ENCODE results near the gene PLD1. TPM values are rescaled to one million over a fixed set of nuclear protein-coding genes. Genes with fewer than 3 reads are reported as not detected.

The PLD1 gene
- total RNA-seq, 1 donor from 2014 or later: 0.93 TPM

GRCh38 chr3:171685116-171685895 lies 125.0 kb downstream of the PLD1 start:
- no peak overlapping the region for H3K27ac Mint-ChIP-seq (ENCODE audit: unreplicated experiment)
- no peaks in the 10 kb centered on the region for H3K36me3 Mint-ChIP-seq (ENCODE audit: low read depth)

GRCh38 chr3:171684221-171684620 lies 126.1 kb downstream of the PLD1 start:
- no peak overlapping the region for H3K27ac Mint-ChIP-seq (ENCODE audit: unreplicated experiment)
- no peaks in the 10 kb centered on the region for H3K4me1 Mint-ChIP-seq
- H3K27me3 Mint-ChIP-seq (ENCODE audit: low read depth): no peaks in the 10 kb centered on the region
- no peaks in the 10 kb centered on the region for H3K36me3 Mint-ChIP-seq (ENCODE audit: low read depth)
- H3K9me3 Mint-ChIP-seq: peaks cover 3% of the 10 kb centered on the region
- no peak overlapping the region for H3K4me3 Mint-ChIP-seq
- no peak for DNase-seq (ENCODE audit: low read depth, low spot score)
- TF ChIP-seq CTCF (conservative IDR thresholded peaks at IDR 0.05): no peak

More at GRCh38 chr3:171685116-171685895, 125.0 kb downstream of the PLD1 start:
- no peak overlapping the region for H3K4me3 Mint-ChIP-seq
- H3K27me3 Mint-ChIP-seq (ENCODE audit: low read depth): no peaks in the 10 kb centered on the region
- H3K9me3 Mint-ChIP-seq: peaks cover 3% of the 10 kb centered on the region
- TF ChIP-seq CTCF (conservative IDR thresholded peaks at IDR 0.05): no peak
- DNase-seq (ENCODE audit: low read depth, low spot score): no peak
- H3K4me1 Mint-ChIP-seq: no peaks in the 10 kb centered on the region

- no peak for TF ChIP-seq CTCF (conservative IDR thresholded peaks at IDR 0.05)
- H3K27me3 Mint-ChIP-seq (ENCODE audit: low read depth): no peaks in the 10 kb centered on the region
Observed at GRCh38 chr3:171682743-171683142, 127.5 kb downstream of the PLD1 start.

DNA sequence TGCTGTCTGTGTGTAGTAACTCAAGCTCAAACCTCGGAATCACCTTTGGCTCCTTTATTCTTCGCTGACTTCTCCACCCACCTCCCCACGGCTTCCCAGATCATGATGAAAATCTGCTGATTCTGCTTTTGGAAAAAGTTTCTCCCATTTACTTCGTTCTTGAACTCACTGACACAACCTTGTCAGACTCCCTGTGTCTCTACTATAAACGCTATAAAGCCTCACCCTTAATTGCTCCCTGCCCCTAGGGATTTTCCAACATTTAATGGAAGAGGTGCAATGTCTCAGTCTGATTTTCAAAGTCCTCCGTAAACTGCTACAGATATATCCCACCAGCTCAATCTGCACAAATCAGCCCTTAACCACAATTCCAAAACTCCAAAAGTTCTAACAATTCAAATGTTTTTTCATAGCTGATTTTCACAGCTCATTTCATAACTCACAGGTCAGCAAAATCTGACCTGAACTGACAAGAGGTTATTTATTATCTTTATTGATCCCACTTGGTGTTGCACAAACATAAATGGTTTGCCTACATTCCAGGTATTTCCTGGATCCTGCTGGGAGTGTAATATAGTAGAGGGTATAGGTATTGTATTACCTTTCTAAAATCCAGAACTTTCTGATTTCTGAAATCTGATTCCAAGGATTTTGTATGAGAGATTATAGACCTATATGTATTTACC lies 129.4 kb downstream of the PLD1 start:
- no peak for TF ChIP-seq CTCF (conservative IDR thresholded peaks at IDR 0.05)
- no peak overlapping the region for H3K27ac Mint-ChIP-seq (ENCODE audit: unreplicated experiment)
- H3K36me3 Mint-ChIP-seq (ENCODE audit: low read depth): no peaks in the 10 kb centered on the region
- no peak for DNase-seq (ENCODE audit: low read depth, low spot score)
- peaks cover 3% of the 10 kb centered on the region for H3K9me3 Mint-ChIP-seq
- H3K4me1 Mint-ChIP-seq: no peaks in the 10 kb centered on the region
- H3K27me3 Mint-ChIP-seq (ENCODE audit: low read depth): no peaks in the 10 kb centered on the region
- H3K4me3 Mint-ChIP-seq: no peak overlapping the region

More at GRCh38 chr3:171682743-171683142, 127.5 kb downstream of the PLD1 start:
- DNase-seq (ENCODE audit: low read depth, low spot score): no peak
- Mint-ChIP-seq H3K4me1 (no peaks in the 10 kb centered on the region), H3K9me3 (peaks cover 3% of the 10 kb centered on the region), H3K36me3 (ENCODE audit: low read depth) (no peaks in the 10 kb centered on the region), H3K27ac (ENCODE audit: unreplicated experiment) (no peak overlapping the region), H3K4me3 (no peak overlapping the region)

DNA sequence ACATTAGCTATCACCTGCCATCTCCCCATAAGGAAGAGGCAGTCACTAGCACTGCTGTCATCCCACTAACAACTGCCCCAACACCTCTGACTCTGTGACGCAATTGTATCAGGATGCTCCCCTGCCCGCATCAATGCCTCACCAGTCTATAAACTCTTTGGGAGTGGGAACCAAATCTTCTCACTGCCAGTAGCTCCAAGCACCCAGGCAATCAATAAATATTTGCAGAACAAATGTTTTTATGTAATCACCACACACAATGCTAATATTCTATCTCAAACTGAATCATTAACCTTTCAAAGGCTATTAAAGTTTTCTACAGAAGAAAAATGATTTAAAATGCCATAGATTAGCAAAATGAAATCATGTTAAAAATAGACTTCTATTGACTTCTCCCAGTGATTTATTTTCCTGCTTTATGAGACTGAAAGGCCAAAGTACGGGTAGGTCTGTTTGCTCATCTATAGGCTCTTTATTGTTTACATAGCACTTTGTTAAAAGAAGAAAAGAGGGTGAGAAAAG lies 131.3 kb downstream of the PLD1 start:
- H3K36me3 Mint-ChIP-seq (ENCODE audit: low read depth): no peaks in the 10 kb centered on the region
- DNase-seq (ENCODE audit: low read depth, low spot score): no peak
- no peaks in the 10 kb centered on the region for H3K27me3 Mint-ChIP-seq (ENCODE audit: low read depth)
- H3K4me1 Mint-ChIP-seq: no peaks in the 10 kb centered on the region
- H3K27ac Mint-ChIP-seq (ENCODE audit: unreplicated experiment): peak overlapping the region; percentile 21
- TF ChIP-seq CTCF (conservative IDR thresholded peaks at IDR 0.05): no peak
- H3K4me3 Mint-ChIP-seq: no peak overlapping the region
- peaks cover 3% of the 10 kb centered on the region for H3K9me3 Mint-ChIP-seq

All from neural crest cell (in vitro differentiated cells).